ENCODE results near the gene IL21R.

The IL21R gene

GRCh38 chr16:27405546-27406451, 3.8 kb downstream of the IL21R start:
- DNase-seq (ENCODE audit: low read depth in 1 of 2, low spot score in 1 of 2): no peak
- Histone ChIP-seq H3K27ac (replicated peaks) (no peak overlapping the region), H3K27me3 (ENCODE audit: insufficient read depth, poor library complexity, severe bottlenecking) (no peaks in the 10 kb centered on the region), H3K4me3 (replicated peaks; ENCODE audit: insufficient read depth, low read length) (no peak overlapping the region)
- TF ChIP-seq SPI1 (IDR thresholded peaks at IDR 0.05; ENCODE audit: borderline replicate concordance, low read depth) (no peak), REST (IDR thresholded peaks at IDR 0.05; ENCODE audit: insufficient replicate concordance, low read depth) (no peak), GABPA (IDR thresholded peaks at IDR 0.05; ENCODE audit: low read depth) (no peak), CTCF (IDR thresholded peaks at IDR 0.05; ENCODE audit: insufficient read depth, low read length) (no peak), POLR2AphosphoS5 (IDR thresholded peaks at IDR 0.05; ENCODE audit: low read depth) (no peak)

GRCh38 chr16:27406511-27407128, 4.6 kb downstream of the IL21R start:
- Histone ChIP-seq H3K27me3 (ENCODE audit: insufficient read depth, poor library complexity, severe bottlenecking) (no peaks in the 10 kb centered on the region), H3K4me3 (replicated peaks; ENCODE audit: insufficient read depth, low read length) (no peak overlapping the region), H3K27ac (replicated peaks) (no peak overlapping the region)
- no peak for TF ChIP-seq CTCF (IDR thresholded peaks at IDR 0.05; ENCODE audit: insufficient read depth, low read length)
- TF ChIP-seq REST (IDR thresholded peaks at IDR 0.05; ENCODE audit: insufficient replicate concordance, low read depth): no peak
- TF ChIP-seq SPI1 (IDR thresholded peaks at IDR 0.05; ENCODE audit: borderline replicate concordance, low read depth): no peak
- TF ChIP-seq POLR2AphosphoS5 (IDR thresholded peaks at IDR 0.05; ENCODE audit: low read depth): no peak
- TF ChIP-seq GABPA (IDR thresholded peaks at IDR 0.05; ENCODE audit: low read depth): no peak
- DNase-seq (ENCODE audit: low read depth in 1 of 2, low spot score in 1 of 2): no peak

GRCh38 chr16:27407133-27407532, 5.2 kb downstream of the IL21R start:
- H3K27ac ChIP-seq (replicated peaks): no peak overlapping the region
- H3K27me3 ChIP-seq (ENCODE audit: insufficient read depth, poor library complexity, severe bottlenecking): no peaks in the 10 kb centered on the region
- no peak for DNase-seq (ENCODE audit: low read depth in 1 of 2, low spot score in 1 of 2)
- TF ChIP-seq POLR2AphosphoS5 (IDR thresholded peaks at IDR 0.05; ENCODE audit: low read depth) (no peak), GABPA (IDR thresholded peaks at IDR 0.05; ENCODE audit: low read depth) (no peak), SPI1 (IDR thresholded peaks at IDR 0.05; ENCODE audit: borderline replicate concordance, low read depth) (no peak), REST (IDR thresholded peaks at IDR 0.05; ENCODE audit: insufficient replicate concordance, low read depth) (no peak), CTCF (IDR thresholded peaks at IDR 0.05; ENCODE audit: insufficient read depth, low read length) (no peak)
- no peak overlapping the region for H3K4me3 ChIP-seq (replicated peaks; ENCODE audit: insufficient read depth, low read length)
